Stimulated activated CD8-positive, alpha-beta memory T cell treated with anti-CD3 and anti-CD28 coated beads, Interleukin-7, amount 100 ng/mL, for 24 hours (primary cell): Measurements from ENCODE around the gene ZNF518B.
A peak's percentile ranks its signal among the peaks of the same experiment; 100 is the strongest.

Experiments
- DNase-seq: peaks from one replicate; pipeline ENCODE4 v3.0.0-alpha.2; 2020; ENCODE audit warnings: low read depth

Gene ZNF518B, protein sequence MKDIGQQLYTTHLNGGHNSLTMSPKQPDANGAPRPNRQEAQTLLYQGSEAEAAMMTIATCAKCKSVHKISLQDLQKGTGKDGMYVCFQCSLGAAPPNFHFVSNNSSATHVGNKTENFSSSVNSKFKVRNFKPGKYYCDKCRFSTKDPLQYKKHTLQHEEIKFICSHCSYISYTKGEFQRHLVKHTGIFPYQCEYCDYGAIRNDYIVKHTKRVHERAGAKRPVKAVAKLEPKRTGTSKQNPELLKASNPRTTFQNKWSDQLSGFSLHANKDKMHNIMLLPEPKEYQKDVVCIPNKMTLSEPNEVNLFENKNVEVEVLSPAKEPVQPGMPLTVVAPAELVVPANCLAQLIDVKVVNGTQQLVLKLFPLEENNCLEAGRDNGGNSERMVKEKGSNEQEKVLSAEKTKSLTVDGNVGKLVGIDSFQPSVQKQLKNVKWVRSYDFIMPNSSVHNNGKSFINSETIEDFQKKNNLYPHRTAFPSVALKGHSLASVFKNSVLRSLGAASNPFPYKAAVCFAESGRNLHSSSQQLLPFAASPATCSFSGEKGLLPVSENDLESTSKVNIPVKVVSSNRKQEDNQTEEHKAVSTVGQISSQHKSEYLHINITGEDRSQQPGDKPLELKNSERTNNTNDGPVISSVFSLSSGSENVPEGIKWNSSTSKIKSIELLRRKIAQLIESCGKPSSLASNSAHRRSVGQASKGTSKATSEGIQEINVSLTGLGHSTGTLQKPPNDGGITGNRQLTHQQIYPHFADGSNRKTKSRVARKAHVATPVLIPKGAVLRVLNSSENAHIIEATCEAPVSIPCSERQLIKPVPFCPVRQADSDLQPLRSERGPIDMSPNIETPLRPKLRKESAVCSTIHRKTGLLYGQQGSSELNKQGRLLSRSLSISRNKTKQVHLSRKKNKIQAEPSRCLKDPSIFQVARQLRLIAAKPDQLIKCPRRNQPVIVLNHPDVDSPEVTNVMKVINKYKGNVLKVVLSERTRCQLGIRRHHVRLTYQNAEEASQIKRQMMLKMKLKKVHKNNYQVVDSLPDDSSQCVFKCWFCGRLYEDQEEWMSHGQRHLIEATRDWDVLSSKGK

DNA sequence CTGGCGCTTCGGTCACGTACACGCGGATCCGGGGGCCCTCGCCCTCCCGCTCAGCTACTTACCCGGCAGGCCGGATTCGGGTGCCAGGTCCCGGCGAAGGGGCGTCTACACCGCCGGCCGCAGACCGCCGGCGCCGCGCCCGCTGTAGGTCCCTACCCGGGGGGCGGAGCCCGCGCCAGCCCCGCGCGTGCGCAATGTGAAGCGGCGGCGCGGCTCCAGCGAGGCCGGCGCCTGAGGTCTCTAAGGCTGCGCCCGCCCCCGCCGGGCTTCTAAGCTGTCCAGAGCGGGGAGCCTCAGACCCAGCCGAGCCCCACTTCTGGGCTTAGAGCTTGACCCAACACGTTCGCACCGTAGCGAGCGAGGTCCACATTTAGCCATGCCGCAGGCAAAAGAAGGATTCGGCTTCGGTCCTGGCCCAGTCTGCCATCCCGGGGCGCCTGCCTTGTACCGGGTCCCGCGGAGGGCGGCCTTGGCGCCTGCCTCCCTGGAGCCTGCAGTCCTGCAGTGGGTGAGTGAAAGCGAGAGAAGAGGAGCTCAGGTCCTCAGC lies at the start of gene ZNF518B:
Gene ZNF518B, minus strand, starts transcription at position 172 of the 547 bp plus-strand sequence. CDS start 11,098 bp downstream, outside the sequence.
- DNase-seq: peak; percentile 48

DNA sequence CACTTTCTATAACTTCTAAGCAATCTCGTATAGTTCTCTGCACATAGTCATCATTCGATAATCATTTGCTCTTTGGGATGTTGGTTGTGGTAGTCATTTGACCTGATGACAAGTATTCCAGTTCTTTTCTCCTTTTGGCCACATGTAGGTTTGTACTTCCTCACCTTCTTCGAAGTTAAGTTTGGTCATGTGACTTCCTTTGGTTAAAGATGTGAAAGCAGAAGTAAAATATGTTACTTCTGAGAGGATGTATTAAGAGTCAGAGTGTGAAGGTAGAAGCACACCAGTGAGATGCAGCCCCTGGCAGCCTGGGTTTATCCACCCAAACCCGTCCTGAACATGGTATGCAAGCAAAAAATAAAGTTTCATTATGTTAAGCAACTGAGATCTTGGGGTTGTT lies 48.9 kb upstream of the ZNF518B start:
- no peak for DNase-seq

DNA sequence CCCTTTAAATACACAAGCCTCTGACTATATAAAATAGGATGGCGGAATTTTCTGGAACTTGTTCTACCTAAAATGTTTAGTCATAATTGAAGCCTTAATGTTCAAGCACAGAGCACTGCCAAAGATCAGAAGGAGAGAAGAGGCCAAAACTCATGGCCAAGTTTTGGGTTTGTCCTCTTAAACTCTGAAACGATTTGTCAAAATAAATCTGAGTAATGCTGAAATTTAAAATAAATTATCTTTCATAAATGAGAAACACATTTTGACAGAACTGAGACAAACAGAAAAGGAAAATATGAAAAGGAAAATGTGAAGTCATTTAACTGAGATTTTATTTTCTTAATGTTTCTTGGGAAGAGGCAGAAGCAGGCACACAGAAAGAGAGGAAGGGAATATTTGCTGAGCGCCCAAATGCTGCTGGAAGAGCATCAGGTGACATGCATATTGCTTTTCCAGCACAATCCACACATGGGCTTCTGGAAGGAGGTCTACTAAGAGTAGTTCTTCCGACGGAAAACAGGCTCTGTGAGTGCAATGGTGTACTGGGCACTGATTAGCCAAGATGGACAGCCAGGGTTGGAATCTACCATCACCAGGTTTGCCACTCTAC lies 47.4 kb upstream of the ZNF518B start:
- no peak for DNase-seq

DNA sequence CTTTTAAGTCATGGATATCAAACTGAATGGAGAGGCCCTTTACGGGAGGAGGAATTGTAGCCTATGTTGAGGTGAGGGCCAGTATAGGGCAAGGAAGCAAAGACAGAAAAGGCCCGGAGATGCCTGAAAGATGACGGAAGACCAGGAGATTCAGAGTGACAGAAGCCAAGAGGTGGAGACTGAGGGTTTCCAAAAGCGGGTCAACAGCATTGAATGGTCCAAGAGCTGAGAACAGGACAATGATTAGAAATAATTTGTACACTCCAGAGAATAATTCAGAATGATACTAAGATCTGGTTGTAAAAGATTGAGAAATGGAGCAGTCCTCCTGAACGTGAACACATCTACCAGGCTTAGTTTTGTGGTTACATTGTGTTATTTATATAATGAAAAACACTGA lies 45.5 kb upstream of the ZNF518B start:
- no peak for DNase-seq

DNA sequence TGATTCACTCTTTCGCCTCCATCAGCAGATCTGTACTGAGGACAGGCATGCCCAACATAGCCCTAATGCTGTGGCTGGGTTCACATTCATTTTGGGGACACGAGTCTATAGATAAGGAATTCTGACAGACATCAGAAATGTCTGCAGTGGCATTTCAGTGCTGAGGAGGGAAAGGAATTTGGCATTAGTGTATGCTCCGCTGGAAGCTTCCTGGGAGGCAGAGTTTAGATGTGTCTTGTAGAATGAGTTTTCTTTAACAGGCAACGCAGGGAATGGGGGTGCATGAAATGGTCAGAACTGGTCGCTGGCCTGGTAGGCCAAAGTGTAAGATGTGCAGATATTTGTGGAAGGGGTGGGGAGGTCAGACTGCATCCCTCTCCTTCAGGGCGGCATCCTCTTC lies 43.5 kb upstream of the ZNF518B start:
- no peak for DNase-seq

DNA sequence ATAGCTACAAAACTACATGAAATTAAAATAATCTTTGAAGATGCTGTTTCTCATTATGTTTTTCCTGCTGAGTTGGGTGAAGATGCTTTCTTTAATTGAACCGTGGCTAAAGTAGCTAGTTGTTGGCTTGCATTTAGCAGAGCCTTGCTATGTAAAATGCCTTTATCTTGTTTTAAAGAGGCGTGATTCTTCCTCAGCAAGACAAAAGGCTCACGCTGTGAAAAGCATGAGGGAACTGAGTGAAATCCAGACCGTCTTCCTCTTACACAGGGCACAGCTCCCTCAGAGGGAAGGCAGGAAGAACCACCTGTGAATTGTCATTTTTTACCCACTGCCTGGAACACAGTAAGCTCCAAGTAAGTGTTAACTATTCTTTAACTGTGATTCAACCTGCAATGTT lies 39.0 kb upstream of the ZNF518B start:
- DNase-seq: no peak

DNA sequence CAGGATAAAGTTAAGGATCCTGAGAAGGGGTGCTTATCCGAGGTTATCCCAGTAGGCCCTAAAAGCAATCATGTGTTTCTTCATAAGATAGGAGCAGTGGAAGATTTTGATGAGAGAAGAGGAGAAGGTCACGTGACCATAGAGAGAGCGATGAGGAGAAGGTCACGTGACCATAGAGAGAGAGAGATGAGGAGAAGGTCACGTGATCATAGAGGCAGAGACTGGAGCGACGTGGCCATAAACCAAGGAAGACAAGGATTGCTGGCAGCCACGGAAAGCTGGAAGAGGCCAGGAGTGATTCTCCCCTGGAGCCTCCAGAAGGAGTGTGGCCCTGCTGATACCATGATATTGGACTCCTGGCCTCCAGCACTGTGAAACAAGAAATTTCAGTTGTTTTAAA lies 38.4 kb upstream of the ZNF518B start:
- DNase-seq: no peak

DNA sequence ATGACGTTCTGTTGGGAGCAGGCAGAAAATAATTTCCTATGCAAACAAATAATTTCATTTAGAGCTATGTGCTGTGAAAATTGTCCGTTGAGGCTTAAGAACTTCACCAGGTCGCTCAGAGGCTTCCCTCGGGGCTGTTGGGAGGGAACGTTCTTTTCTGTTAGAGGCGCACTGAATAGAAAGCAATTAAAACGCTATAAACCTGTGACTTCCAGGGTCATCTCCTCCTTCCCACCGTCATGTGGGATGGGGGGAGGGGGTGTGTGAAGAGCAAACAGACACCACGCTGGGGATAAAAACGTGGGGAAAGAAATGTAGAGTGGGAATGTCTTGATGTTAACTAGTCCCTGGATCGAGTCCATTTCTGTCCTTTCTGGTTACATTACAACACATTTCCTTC lies 35.2 kb upstream of the ZNF518B start:
- DNase-seq: no peak

DNA sequence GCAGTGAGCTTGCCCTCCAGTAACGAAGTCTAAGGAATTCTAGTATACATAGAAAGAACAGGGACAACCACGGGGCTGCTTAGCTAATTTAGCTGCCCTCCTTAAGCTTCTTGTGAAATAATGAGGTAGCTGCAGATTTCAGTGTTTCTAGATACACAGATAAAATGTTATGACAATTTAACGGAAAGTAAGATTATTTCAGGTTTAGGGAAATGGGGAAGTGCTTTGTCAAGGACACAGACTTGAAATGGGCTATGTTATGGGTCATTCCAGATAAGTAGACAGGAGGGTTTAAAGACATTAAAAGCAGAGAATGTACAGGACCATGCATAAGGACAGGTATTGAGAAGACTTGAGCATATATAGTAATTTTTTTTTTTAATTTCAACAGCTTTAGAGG lies 34.2 kb upstream of the ZNF518B start:
- DNase-seq: no peak

DNA sequence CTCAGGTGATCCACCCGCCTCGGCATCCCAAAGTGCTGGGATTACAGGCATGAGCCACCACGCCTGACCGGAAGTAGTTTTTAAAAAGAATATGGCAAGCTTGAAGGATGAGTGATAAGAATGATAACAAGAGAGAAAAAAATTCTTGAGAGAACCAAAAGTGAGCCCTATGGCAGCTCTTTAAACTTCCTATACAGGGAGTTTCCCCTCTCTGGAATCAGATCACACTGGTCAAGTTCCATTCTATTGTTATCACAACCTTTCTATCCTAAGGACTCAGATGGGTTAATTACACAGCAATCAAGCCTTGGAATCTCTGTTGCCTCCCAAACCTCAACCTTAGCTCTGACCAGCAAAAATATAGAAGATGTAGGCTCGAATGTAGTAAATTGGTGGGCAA lies 33.8 kb upstream of the ZNF518B start:
- no peak for DNase-seq

DNA sequence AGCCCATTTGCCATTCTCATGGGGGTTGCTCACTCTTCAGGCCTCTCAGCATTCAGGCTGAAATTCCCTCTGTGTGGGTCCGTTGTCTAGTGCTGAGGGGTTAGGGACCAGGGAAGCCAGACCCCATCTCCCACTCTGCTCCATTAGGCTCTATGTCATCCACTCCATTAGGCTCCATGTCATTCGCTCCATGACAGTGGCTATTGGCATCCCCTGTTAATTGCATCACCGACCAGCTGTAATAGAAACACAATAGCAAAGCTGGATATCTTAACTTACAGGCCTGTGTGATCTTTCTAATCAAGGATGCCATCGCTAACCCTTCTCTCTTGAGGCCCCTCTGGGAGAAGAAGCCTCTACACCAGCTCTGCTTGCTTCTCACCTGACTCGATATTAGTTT lies 25.7 kb upstream of the ZNF518B start:
- DNase-seq: no peak

DNA sequence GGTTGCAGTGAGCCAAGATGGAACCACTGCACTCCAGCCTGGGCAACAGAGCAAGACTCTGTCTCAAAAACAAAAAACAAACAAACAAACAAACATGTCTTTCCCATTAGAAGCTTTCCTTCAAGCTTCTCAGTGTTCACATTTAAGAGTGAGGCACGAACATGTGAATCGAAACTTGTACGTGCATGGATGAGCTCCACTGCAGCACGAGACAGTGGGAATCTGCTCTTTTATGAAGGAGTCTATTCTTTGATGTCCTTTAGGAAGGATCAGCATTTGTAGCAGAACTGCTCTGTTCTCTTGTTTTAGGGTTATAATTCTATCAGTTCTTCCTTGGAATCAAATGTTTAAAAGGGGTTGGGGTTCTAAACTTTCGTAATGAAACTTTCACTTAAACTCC lies 23.4 kb upstream of the ZNF518B start:
- no peak for DNase-seq

DNA sequence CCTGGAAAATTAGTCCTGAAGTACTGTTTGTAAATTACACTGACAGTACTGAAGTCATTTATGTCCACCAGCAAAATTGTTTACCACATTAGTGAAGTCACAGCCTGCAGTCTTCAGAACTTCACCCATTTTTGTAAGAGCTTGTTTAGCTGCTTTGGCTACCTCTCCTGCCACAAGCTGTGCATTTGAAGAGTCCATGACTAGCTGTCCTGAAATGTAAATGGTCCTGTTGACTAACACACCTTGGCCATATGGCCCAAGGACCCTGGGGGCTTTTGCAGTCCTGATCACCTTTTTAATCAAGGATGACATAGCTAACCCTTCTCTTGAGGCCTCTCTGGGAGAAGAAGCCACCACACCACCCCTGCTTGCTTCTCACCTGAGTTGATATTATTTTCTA lies 21.4 kb upstream of the ZNF518B start:
- DNase-seq: no peak

DNA sequence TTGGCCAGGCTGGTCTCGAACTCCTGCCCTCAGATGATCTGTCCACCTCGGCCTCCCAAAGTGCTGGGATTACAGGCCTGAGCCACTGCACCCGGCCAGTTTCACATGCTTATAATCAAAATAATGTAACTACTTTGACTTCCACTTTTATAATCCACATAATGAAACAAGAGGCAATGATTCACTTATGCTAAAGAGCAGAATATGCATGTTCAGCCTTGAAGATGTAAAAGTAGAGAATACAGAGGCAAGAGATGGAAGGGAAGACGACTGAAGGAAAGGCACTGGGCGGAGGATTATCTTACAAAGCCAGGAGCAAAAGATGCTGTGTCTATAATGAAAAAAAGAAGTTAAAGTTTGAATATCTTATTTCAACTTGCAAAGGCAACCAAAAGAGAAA lies 13.3 kb upstream of the ZNF518B start:
- DNase-seq: no peak

DNA sequence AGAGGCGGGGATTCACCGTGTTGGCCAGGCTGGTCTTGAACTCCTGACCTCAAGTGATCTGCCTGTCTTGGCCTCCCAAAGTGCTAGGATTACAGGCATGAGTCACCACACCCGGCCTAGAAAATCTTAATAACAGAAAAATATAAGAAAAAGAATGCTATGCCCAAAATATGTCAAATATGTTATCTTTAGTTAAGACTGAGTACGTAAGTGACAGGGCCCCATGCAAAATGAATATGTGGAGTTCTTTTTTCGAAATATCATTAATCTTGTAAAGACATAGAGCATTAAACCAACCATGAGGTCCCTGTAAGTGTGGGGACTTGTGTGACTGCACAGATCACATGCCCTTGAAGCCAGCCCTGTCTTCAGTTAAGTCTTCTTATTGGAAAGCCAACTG lies 8.9 kb upstream of the ZNF518B start:
- no peak for DNase-seq

DNA sequence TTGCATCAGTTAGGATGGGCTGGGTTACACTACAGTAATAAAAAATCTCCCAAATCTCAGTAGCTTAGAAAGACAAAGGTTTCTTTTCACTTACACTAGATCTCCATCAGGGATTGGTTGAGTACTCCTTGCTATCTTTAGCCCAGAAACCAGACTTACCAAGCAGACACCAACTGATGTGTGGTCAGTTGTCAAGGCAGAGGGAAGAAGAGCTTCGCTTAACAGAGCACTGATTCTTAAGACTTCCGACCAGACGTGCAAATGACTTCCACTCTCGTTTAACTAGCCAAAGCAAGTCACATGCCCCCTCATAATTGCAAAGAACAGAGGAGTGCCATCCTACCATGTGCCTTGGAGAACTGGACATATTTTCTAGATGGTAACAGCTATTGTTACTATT lies 5.7 kb upstream of the ZNF518B start:
- DNase-seq: no peak

DNA sequence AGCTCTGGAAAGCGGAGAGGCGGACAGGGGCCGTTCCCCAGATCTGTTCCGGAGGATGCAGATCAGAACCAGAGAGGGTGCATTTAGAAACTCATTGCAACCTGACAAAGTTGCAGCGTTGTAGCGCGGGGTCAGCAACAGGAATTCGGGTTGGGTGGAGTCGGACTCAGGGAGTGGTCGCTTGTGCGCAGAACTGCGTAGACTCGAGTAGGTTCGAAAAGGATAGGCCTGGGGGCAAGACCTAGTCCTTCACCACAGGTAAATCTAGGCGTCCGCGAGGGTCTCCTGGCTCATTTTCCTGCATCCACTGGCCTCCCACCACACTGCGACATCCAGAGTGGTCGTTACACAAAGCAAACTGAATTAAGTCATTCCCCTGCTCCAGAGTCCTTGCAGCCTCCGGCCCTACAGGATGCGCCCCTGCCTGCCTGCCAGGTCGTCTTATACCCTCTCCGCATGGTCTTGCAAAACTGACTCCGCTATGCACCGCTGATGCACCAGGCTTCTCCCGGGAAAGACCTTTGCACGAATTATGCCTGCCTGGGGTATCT lies 4.7 kb upstream of the ZNF518B start:
- no peak for DNase-seq

DNA sequence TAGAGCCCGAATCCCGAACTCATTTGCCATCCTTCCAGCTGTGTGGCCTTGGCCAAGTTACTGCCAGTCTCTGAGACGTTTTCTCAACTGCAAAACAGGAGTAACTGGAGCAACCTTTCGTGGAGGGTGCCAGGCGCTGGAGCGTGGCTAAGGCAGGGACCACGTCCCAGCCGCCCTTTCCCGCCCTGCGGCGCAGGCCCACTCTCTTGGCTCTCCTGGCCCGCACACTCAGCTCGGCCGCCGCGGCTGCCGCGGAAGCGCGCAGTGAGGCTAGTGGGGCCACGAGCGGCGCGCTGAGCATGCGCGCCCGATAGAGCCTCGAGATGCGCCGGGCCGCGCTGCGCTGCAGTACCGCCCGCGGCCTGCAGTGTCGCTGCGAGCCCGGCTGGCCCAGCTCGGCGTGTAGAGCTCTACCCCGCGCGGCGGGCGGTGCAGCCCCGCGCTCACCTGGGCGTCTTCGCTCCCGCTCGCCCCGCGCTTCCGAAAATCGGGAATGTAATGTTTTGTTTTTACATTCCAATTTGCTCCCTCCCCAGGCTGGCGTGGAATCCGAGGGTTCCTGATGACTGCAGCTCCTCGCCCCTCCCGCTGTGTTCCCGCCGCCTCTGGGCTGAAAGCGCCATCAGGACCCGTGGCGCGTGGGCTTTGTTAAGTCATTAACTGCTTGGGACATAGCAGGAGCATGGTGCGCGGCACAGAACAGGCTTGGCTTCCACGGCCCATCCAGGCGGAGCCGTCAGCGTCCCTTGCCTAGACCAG lies 4.0 kb upstream of the ZNF518B start:
- no peak for DNase-seq

DNA sequence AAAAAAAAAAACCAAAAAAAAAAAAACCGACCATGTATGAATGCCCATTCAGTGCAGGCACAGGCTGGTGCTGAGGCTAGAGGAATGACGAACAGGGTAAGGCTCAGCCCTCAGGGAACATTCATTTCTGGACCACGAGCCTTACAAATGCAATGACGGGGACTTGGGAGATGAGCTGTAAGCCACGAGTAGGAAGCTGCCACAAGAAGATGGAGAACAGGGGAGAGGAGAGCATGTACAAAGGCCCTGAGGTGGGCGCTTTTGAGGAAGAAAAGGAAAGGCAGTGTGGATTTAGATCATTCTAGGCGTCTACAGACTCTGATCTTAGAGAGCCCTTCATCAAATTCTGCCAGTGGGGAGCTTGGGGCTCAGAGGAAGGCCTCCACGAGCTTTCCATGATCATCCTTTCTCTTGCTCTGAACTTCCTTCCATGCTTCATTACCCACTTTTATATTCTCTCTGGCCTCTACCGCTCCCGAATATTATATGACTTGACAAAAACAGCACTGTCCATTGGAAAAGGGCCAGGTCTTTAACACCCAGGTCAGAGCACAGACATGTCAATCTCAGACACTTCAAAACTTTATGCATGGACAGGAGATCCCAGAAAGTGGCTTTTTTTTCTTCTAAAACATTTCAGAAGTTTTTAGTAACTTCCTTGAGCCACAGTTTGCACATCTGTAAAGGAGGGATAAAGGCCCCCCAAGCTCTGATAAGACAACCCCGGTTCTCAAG lies 3.3 kb upstream of the ZNF518B start:
- no peak for DNase-seq

DNA sequence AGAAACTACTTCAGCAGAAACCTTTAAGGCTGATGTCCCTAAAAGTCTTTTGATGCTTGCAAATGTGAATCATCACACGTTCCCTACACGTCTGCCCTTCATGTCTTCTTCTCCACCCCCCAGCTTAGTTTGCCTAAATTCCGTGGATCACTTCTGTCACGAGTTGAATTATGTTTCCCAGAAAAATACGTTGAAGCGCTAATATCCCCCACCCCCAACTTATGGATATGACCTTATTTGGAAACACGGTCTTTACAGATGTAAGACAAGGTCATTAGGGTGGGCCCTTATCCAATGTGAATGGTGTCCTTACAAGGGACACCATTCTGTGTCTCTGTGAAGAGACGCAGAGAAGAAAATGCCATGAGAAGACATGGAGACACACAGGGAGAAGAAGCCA lies 2.1 kb upstream of the ZNF518B start:
- DNase-seq: no peak
